Right ventricle myocardium inferior (tissue), 1 donor: ENCODE results near the gene RGL1. TPM values are rescaled to one million over a fixed set of nuclear protein-coding genes. Genes with fewer than 3 reads are reported as not detected.

Source experiments
- ATAC-seq: fragments of 200-7000 bp; cut with Tn5 transposase; one replicate; pipeline ENCODE4 v1.9.1; 2020; ENCODE audit warnings: mild to moderate bottlenecking, moderate library complexity
- DNase-seq: peaks from one replicate; pipeline ENCODE4 v3.0.0; 2021; ENCODE audit errors: missing footprints
- intact Hi-C: fragments of 100-400 bp; cut with DNase I; formaldehyde crosslinking; loops from one replicate; pipeline ENCODE4 v1.11.0; 2022
- total RNA-seq: library from RNA; stranded (reverse); fragmentation: NEBNext Ultra II Directional; extraction: Animal tissue kit (Norgen Biotek cat#: 25700); gene quantifications from one replicate; pipeline ENCODE4 v1.2.1, GENCODE V29; 2021
- donor health status: DM: no; HTN: yes; CAD: no; lungs with severe emphysema.

RGL1 gene
- total RNA-seq, 1 donor from 2014 or later, result 18.9 TPM

DNA sequence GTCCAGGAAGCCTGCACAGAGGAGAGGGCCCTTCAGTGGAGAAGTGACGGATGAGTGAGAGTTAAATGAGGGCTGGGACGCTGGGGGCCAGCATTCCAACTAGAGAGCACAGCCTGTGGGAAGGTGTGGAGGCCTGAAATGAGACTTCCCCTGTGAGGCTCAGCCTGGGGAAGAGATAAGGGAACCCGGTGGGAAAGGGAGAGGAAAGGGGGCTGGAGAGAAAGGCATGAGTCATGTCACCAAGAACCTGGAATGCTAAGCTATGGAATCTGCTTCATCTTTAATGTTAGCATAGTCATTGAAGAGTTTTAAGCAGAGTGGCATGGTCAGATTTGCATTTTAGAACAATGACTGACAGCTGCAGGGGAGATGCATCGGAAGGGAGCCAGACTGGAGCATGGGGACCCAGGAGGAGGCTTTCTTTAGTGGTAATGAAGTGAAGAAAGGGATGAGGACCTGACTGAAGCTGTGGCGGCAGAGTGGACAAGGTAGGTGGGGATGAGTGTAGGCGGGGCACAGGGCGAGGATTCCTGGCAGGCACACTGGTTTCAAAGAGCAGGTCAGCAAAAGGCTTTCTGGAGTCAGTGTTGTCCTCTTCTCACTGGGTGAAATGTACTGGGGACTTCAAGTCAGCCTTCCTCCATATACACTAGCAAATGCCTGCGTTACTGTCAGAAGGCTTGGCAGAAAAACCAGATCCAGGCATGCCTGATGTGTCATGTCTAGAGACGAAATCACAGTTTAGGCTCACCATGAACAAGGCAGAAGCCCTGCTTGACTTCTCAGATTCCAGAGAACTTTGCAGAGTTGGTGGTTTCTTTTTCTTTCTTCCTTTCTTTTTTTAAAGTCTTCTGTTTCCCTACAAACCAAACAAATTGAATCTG, 8.0 kb downstream of the RGL1 start:
- DNase-seq, result peak; percentile 62
- ATAC-seq, result peak; percentile 25
- intact Hi-C loops, result no loop called here

DNA sequence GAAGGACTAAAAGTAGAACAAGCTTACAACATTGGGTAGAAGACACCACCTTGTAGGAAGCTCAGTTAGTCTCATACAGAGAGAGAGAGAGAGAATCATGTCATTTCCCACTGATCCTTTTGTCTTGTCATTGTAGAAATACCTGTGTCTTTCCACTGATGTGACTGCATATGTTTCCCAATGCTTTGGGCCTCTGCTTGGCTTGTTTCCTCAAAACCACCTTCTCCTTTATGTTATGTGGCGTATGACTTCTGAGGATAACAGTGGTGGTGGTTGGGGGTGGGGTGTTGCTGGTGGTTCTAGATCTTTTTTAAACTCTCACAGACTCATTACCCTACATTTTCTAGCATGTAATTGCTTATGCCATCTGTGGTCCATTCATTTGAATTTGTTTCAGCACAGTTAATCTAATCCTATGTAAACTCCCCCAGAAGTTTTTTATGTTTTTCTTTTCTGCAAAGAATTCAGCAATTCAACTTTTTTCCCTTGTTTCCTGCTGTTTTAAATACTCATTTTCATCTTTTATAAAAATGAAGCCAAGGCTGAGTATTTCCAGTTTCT, 9.3 kb downstream of the RGL1 start:
- no peak for ATAC-seq
- DNase-seq, result no peak
- intact Hi-C loops, result no loop called here

DNA sequence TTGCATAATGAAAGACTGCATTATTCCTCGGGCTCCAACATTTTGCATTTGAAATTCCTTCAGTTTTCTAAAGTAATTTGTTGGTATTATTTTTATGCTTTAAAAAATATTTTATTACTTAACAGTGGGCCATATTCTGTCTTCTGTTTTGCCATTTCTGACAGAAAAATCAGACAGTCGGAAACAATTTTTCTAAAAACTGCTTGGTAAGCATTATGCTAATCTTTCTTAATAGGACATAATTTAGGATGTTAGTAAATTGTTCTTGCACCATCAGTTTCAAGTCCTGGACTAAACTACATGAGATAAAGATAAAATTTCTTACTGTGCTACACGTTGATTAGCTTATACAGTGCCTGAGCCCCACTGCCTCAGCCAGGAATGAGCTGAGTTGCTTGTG, 11.2 kb downstream of the RGL1 start:
- intact Hi-C loops, result no loop called here
- ATAC-seq (no peak), DNase-seq (no peak)

DNA sequence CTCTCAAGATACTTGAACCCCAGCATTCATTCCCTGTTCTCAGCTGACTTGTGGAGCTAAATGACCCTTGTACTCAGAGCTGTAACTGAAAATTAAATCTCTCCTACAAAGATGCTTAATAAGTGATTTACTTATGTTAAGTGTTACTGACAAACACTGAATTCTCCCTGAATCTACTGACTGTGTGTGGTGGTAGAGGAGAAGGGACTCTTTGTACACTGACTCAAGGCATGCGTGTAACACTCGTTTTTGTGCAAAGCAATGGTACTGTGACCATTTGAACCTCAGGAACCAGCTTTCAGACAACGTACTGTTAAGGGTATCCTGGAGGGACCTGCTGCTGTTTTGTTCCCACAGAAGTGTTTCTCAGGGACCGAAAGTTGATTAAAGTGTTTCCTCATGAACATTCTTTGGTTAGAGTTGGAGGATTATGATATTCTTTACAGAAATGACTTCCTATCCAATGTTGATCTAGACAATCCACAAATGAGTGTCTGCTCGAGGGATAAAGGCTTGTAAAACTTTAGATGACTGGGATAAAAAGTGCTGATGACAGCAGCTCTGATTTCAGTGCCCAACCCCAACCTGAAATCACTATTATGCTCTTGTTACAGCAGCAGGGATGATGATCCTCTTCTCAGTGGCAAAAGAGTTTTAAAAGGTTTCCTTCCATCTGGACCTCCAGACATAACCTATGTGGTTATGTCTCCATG, 12.8 kb downstream of the RGL1 start:
- DNase-seq (no peak), ATAC-seq (no peak)
- intact Hi-C loops, result no loop called here

DNA sequence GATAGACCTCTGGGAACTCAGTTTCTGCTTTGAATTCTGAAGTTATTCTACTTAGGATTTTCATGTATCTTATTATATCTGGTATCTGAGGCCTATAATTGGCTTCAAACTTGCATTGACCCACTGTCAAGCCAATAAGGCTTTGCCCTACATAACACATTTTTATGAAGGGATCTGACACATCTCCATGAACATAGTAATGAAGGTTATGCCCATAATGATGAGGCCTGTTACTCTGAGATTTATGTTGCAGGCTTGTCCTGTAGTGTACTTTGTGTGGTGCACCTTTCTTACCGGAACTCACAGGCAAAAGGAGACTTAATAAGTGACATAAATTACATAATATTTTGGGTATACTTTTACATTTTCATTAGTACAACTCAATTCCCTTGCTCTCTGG, 14.1 kb downstream of the RGL1 start:
- intact Hi-C loops, result no loop called here
- DNase-seq (no peak), ATAC-seq (no peak)

DNA sequence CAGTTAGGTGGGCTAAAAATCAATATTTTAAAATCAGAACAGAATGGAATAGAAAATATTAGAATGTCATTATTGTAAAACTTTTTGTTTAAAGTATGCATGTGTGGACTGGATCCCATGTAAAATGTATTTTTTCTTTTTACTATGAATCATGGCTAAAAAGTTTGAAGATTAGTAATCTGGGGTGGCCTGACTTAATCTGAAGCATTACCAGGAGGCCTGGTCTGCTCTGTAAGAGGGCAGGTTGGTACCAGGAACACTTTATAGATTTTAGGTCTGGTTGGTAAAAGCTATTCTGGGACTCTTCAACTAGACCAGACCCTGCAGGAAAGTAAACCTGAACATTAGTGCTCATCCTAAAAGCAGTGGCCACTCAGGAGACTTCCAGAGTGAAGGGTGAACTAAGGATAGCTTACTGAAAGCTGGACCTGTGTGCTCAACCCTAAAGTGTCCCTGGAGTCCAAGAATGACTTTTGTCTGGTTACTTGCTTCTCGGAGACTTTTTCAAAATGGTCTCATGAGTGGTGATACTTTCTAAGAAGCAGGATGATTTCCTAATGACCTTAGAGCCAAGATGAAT, 16.5 kb downstream of the RGL1 start:
- ATAC-seq, result peak; percentile 37
- no peak for DNase-seq
- intact Hi-C loops, result no loop called here

DNA sequence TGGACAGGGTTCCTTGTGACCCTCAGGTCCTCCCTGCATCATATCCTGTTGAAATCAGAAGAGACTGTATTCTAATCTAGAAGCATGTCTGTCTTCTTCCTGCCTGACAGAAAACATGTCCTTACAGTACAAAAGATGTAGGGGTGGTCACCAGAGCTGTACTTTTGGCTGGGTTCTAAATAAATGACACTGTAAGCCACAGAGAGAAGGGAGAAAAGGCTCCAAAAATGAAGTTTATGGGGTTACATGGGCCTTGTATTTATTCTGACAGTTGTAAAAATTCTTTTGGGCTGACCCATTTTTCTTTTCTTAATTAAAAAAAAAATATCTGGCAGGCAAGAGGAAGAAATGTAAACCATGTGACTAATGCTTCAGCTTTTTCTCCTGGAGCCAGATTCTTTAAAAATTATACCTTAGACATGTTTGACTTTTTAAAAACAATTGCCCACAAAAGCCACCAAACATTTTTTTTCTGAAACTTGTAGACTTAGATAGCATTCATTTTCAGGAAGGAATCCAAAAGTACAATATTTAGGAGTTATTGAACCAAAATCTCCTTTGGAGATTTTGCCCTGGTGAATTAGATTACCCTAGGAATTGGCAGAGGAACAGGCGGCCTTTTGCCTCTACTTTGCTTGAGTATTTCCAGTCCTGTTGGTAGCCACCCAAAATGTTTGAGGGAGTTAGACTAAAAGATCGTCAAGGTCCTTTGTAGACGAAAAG, 17.1 kb downstream of the RGL1 start:
- DNase-seq (no peak), ATAC-seq (peak; percentile 65)
- intact Hi-C loops, result loop anchor here (2.0 kb wide), 1 partner anchor 21 kb away; no protein-coding TSS in a partner anchor

DNA sequence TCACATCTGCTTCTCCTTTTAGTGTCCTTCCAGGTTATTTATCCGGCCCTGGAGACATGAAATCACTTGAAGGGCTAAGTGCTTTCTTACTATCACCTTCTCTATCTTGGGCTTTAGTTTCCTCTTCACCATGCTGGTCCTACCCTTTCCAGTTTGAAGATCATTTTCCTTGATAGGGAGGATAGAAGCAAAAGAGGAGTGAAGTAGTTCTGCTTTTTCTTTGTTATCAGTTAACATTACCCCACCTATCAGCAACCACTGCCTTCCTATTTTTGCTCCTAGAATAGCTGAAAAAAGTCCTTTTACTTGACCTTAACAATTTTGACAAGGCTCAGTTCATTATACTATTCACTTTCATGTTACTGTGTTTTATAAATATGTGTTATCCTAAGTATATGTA, 19.4 kb downstream of the RGL1 start:
- intact Hi-C loops, result no loop called here
- ATAC-seq (no peak), DNase-seq (no peak)

DNA sequence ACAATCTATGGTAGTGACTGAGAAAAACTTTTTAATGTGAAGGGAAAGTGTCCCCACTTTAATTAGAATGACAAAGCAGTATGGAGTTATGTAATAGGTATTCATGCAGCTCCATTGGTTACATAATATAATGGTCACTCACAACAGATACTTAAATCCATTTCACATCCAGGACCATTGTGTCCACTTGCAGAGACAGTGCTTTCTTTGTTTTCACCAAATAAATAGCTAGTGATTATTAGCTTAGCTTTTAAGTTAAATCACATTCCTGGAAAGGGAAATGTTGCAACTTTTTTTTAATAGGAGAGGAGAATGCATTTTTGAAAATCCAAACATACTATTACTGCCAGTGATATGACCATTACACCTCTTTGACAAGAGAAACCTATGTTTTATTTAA, 22.9 kb downstream of the RGL1 start:
- no peak for DNase-seq
- no peak for ATAC-seq
- intact Hi-C loops, result no loop called here

DNA sequence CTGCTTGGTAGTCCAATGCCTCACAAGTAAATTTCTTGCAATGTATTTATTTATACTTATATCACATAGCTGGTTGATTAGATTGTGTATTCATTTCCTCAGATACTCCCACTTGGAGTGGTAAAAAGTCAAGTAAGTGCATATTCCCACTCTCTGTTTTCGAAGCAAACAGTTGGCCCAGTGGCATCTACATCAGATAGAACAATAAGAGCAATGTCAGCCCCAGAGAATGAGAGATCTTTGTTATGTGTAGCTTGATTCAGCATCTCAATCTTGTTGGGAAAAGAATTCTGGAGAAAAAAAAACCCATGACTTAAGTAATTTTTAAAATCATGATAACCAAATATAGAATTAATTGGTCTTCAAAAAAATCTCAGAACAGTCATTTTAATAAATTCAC, 25.5 kb downstream of the RGL1 start:
- intact Hi-C loops, result no loop called here
- no peak for ATAC-seq

DNA sequence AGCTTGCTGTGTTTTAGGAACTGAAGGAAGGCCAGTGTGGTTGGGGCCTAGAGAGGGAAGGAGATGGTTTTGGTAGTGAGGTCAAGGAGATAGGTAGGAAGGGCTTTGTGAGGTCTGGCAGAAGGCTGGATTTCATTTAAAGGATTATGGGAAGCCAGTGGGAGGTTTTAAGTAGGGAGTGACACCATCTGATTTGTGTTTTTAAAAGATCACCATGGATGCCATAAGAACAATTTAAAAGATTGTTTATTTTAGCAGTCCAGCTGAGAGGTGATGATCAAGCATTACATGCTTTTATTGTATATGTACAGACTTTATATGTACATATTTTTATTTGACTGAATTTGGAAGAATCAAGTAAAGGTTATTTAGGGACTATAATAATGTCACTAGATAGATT, 26.4 kb downstream of the RGL1 start:
- ATAC-seq (no peak), DNase-seq (no peak)
- intact Hi-C loops, result no loop called here

More for the DNA sequence above, 25.5 kb downstream of the RGL1 start:
- no peak for DNase-seq

DNA sequence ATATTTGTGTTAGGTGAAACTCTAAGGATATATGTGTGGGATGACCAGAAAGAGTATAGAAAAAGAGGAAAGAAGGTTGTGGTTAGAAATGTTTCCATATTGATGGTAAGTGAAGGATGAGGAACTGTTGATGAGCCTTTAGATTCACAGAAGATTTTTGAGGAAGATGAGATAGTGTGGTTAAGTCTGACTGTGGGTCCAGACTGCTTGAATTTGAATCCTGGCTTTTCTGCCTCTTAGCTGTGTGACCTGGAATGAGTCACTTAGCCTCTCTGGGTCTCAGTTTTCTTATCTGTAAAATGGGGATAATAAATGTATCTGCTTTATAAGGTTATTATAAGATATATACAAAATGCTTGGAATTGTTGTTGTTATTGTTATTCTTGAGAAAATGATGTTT, 27.5 kb downstream of the RGL1 start:
- ATAC-seq (no peak), DNase-seq (no peak)
- intact Hi-C loops, result no loop called here

DNA sequence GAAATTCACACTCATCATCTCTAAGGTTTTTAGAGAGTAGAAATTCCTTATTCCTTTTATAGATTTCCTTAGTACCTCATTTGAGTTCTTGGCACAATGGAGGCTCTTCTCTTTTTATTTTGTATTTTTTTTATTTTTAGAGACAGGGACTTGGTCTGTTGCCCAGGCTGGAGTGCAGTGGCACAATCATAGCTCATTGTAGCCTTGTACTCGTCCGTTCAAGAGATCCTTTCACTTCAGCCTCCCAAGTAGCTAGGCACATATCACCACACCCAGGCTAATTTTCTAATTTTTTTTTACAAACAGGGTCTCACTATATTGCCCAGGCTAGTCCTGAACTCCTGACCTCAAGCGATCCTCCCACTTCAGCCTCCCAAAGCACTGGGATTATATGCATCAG, 29.6 kb downstream of the RGL1 start:
- DNase-seq (no peak), ATAC-seq (peak; percentile 43)
- intact Hi-C loops, result no loop called here

DNA sequence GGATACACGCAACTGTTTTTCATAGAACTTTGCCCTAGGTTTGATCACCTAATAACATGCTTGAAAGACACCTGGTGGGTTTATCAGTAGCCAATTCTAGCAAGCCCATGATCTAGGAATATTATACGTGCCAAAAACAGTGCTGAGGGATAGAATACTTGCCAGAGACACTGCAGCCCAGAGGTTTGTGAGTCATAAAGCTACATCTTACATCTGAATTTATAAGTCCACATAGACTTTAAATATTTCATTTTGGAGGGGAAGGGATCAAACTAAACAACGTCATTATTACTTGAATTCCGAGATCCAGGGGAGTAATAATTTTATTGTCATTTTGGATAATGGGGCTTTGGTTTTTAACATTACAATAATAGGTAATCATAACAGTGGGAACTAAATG, 31.7 kb downstream of the RGL1 start:
- ATAC-seq (no peak), DNase-seq (no peak)
- intact Hi-C loops, result no loop called here

DNA sequence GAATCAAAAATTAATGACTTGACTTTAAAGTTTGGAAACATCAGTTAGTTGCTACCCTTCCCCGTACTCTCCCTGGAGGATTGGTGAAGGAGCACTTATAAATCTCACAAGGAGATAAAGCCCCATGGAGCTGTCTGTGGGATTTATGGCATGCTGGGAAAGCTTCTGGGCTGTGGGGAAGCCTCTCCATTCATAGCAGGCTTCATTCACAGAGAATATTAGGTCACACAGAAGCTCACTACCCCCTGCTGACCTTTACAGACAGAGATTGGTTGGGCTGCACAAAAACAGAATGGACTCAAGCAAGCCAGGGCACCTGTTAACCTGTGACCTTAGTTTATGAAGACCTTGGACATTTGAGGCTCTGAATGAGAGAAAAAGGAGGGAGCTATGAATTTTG, 32.1 kb downstream of the RGL1 start:
- ATAC-seq (no peak), DNase-seq (no peak)
- intact Hi-C loops, result no loop called here

DNA sequence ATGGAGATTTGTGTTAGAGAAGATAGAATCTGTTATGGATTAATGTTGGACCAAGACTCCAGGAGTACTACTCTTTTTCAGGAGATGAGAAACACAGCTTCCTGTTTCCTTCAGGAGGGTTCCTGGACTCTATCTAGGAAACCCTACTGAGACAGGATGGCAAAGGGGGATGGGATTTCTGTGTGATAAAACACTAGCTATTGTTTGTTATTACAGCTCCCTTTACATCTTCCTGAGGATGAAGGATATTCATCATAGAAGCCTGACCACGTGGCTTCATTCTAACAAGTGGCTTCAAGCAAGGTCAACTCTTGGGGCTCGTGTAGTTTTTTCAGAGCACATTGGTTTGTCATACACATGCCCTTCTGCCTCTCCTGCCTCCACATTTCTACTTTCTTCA, 33.3 kb downstream of the RGL1 start:
- DNase-seq (no peak), ATAC-seq (no peak)
- intact Hi-C loops, result no loop called here

DNA sequence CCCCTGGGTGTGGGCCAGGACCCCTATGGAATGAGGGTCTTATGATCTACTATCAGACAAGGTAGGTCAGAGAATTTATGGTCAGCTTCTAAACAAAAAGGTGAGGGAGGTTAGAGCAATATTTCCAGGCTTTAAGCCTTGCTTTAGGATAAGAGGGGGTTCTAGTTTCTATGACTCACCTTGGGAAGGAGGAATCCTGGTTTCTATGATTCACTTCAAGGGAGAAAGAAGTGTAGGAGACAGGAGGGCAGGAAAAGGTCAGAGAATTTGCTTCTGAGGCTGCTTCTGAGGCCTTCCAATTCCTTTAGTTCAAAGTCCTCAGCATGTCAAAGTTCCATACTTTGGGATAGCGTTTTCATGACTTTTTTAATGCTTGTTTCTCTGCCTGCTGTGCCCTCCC, 35.2 kb downstream of the RGL1 start:
- DNase-seq (no peak), ATAC-seq (no peak)
- intact Hi-C loops, result no loop called here

DNA sequence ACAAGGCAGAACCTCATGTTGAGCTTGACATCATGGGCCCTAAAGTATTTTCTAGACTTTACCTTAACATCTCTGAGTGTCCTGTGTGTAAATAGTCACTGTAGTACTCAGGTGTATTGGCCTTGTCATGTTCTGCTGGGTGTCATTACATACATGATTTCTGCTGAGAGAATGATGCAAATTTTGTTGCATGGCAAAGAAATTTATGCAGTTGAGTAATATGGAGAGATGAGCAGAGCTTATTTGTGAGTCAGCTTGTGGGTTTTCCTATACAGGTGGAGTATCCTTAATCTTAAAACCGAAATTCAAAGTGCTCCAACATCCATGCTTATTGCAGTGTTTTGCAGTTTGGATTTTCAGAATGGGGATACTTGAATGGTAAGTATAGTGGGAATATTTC, 36.6 kb downstream of the RGL1 start:
- no peak for DNase-seq
- intact Hi-C loops, result no loop called here

More for the DNA sequence above, 36.6 kb downstream of the RGL1 start:
- ATAC-seq, result no peak
